Duodenal mucosa (tissue), 2 donors: ENCODE data around the gene ALDOB.

ENCODE experiments used
- H3K27ac ChIP-seq: one replicate; pipeline ENCODE4 v1.7.0; 2013; ENCODE audit warnings: low read depth, low read length
- H3K27me3 ChIP-seq, 2 donors: one replicate each; pipeline ENCODE4 v1.7.0; 2013; ENCODE audit warnings: low read length in 2 of 2, control low read depth in 1 of 2; ENCODE audit not compliant: insufficient read depth in 2 of 2, control insufficient read depth in 1 of 2
- H3K36me3 ChIP-seq, 2 donors: one replicate each; pipeline ENCODE4 v1.7.0; 2013; ENCODE audit warnings: low read length in 2 of 2, control low read depth in 1 of 2; ENCODE audit not compliant: insufficient read depth in 2 of 2, control insufficient read depth in 1 of 2
- H3K4me1 ChIP-seq, 2 donors: one replicate each; pipeline ENCODE4 v1.7.0; 2013; ENCODE audit warnings: low read length in 2 of 2, control low read depth in 1 of 2; ENCODE audit not compliant: insufficient read depth in 2 of 2, control insufficient read depth in 1 of 2
- H3K4me3 ChIP-seq, 2 donors: one replicate each; pipeline ENCODE4 v1.7.0; 2013; ENCODE audit warnings: low read length in 2 of 2, low read depth in 1 of 2
- H3K9ac ChIP-seq, 2 donors: one replicate each; pipeline ENCODE4 v1.7.0; 2013; ENCODE audit warnings: low read length in 2 of 2, low read depth in 1 of 2
- H3K9me3 ChIP-seq, 2 donors: one replicate each; pipeline ENCODE4 v1.7.0; 2013; ENCODE audit warnings: low read length in 2 of 2, control low read depth in 1 of 2; ENCODE audit not compliant: control insufficient read depth in 1 of 2

Gene ALDOB

GRCh38 chr9:101381118-101381517 is 54.5 kb downstream of the ALDOB start:
- Histone ChIP-seq H3K4me1 (no peaks in the 10 kb centered on the region), H3K4me3 (no peak overlapping the region), H3K27me3 (no peaks in the 10 kb centered on the region), H3K27ac (no peak overlapping the region), H3K9ac (no peak overlapping the region), H3K9me3 (peaks cover 5 to 9% of the 10 kb centered on the region in 2 donors), H3K36me3 (no peaks in the 10 kb centered on the region)

- Histone ChIP-seq H3K36me3 (no peaks in the 10 kb centered on the region), H3K27me3 (no peaks in the 10 kb centered on the region), H3K9ac (no peak overlapping the region), H3K4me1 (no peaks in the 10 kb centered on the region), H3K9me3 (peaks cover 4 to 5% of the 10 kb centered on the region in 2 donors), H3K27ac (no peak overlapping the region), H3K4me3 (no peak overlapping the region)
Measured at GRCh38 chr9:101380295-101380694, 55.3 kb downstream of the ALDOB start.

DNA sequence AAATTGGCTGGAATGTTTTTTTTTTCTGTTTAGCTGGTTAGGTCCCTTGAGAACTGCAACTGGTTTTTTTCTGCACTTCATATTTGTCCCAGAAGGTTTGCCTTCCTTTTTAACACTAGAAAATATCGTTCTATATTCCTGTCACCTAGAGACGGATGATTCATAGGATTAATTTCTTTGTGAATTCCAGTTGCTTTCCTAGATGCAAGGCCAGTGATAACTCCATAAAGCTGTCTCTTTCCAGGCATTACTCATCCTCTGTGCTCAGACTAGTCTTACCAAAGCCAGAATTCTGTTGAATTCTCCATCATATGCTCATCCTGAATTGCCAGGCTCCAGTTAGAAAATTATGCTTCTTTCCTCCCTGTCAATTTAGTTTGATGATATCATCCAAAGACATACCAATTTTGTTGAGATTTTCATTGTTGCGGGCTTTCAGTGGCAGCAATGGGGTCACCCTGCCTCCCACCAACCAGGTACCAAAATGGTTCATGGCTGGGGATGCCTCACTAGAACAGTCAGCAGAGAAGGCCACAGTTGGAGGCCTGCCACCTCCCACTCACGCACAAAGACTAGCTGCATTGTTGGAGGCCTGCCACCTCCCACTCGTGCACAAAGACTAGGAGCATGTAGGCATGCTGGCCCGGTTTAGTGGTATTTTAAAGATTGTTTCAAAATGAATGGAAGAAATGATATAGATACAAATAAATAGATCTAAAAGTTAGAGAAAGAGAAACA is 59.3 kb downstream of the ALDOB start:
- H3K27ac ChIP-seq: no peak overlapping the region
- no peaks in the 10 kb centered on the region for H3K27me3 ChIP-seq
- no peaks in the 10 kb centered on the region for H3K4me1 ChIP-seq
- H3K4me3 ChIP-seq: no peak overlapping the region
- no peak overlapping the region for H3K9ac ChIP-seq
- H3K36me3 ChIP-seq: no peaks in the 10 kb centered on the region
- no peaks in the 10 kb centered on the region for H3K9me3 ChIP-seq

DNA sequence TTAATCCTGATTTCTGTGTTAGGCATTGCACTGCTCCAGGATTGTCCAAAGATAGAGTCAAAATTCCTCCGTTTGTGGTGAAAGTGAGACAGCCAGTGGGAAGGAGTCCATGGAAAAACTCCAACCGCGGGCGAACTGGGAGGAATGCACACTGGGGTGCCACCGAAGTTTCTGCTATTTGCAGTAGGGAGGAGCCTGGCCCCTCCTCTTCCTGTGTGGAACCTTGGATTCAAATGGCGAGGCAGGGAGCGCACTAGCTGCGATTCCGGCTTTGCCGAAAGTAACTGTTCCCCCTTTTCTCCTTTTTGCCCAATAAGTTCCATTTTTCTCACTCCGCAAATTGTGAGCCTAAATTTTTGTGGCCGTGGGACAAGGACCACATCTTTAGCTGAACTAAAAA is 60.0 kb downstream of the ALDOB start:
- no peaks in the 10 kb centered on the region for H3K36me3 ChIP-seq
- no peaks in the 10 kb centered on the region for H3K9me3 ChIP-seq
- no peaks in the 10 kb centered on the region for H3K27me3 ChIP-seq
- no peak overlapping the region for H3K27ac ChIP-seq
- H3K4me1 ChIP-seq: no peaks in the 10 kb centered on the region
- no peak overlapping the region for H3K4me3 ChIP-seq
- H3K9ac ChIP-seq: no peak overlapping the region

DNA sequence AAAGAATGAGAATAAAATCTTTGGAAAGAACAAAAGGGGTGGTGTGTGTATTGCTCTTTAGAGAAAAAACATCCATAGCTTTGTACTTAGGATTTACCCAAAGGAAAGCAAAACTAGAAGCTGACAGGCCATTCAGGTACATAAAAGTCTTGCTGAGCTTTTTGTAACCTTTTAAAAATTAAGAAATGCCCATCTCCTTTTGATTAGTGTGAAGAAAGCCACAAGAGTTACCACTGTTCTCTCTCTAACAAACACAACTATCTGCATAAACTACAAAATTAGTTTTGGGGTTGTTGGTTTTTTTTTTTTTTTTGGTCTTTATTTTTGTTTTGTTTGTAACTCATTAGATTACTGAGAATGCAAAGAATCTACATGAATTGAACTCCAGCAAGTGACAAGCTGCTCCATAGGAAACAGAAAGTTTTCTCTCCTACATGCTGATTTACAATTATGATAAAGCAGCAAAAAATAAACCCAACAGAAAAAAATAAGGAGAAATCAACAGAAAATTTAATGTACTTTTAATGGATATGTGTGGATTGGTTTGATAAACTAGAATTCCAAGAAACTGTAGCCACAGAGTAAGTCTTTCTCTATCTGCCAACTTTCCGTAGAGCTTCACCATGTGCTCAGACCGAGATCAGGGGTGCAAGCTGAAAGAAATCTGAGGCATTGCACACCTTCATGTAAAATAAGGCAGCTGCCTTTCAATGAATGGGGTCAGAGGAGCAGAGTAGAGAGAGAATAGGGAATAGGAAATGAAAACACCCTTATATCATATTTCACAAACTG is 63.1 kb downstream of the ALDOB start:
- Histone ChIP-seq H3K27me3 (no peaks in the 10 kb centered on the region), H3K4me1 (no peaks in the 10 kb centered on the region)

DNA sequence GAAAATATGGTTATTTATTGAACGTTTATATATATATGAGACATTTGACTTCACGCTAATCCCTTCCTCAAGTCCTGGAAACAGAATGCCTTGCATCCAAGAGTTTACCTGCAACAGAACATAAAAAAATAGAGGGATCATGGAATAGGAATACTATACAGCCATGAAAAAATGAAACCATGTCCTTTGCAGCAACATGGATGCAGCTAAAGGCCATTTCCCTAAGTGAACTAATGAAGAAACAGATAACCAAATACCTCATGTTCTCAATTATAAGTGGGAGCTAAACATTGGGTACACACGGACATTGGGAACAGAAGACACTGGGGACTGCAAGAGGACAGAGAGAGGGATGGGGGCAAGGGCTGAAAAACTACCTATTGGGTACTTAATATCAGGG is 63.8 kb downstream of the ALDOB start:
- H3K27ac ChIP-seq: no peak overlapping the region
- no peaks in the 10 kb centered on the region for H3K27me3 ChIP-seq
- H3K9ac ChIP-seq: no peak overlapping the region
- H3K36me3 ChIP-seq: no peaks in the 10 kb centered on the region
- no peak overlapping the region for H3K4me3 ChIP-seq
- no peaks in the 10 kb centered on the region for H3K4me1 ChIP-seq
- H3K9me3 ChIP-seq: no peaks in the 10 kb centered on the region

More for the DNA sequence above, 63.1 kb downstream of the ALDOB start:
- no peak overlapping the region for H3K4me3 ChIP-seq
- no peak overlapping the region for H3K9ac ChIP-seq
- H3K36me3 ChIP-seq: no peaks in the 10 kb centered on the region
- H3K27ac ChIP-seq: no peak overlapping the region
- no peaks in the 10 kb centered on the region for H3K9me3 ChIP-seq
